ENCODE measurements around the gene HTR4.

DNA sequence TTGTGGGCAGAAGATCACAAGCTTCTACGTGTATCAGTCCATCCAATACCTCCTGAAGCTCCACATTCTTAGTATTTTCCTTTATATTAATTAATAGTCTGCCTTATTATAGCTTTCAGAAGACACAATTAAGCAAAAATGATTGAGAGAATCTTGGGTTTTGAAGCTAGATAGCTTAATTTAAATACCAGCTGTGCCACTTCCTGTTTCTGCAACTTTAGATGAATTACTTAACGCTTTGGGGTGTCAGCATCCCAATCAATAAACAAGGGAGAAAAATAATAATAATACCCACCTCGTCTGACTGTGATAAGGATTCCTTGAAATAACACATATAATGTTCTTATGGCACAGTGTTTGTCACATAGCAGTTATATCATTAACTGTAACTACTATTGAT lies 44.7 kb upstream of the HTR4 start:
- no peak for TF ChIP-seq CTCF (IDR thresholded peaks at IDR 0.05)
- TF ChIP-seq EP300 (IDR thresholded peaks at IDR 0.05), result no peak
- no peak for TF ChIP-seq POLR2AphosphoS5 (IDR thresholded peaks at IDR 0.05)
- TF ChIP-seq POLR2A (IDR thresholded peaks at IDR 0.05), result no peak
